Stimulated activated CD4-positive, alpha-beta T cell treated with anti-CD3 and anti-CD28 coated beads, Interleukin-4, amount 100 ng/mL, for 24 hours (primary cell): Measurements from ENCODE around the gene FBXO44.
A peak's percentile ranks its signal among the peaks of the same experiment; 100 is the strongest.

Experiments used
- DNase-seq: peaks from one replicate; pipeline ENCODE4 v3.0.0-alpha.2; 2020

FBXO44 gene

DNA sequence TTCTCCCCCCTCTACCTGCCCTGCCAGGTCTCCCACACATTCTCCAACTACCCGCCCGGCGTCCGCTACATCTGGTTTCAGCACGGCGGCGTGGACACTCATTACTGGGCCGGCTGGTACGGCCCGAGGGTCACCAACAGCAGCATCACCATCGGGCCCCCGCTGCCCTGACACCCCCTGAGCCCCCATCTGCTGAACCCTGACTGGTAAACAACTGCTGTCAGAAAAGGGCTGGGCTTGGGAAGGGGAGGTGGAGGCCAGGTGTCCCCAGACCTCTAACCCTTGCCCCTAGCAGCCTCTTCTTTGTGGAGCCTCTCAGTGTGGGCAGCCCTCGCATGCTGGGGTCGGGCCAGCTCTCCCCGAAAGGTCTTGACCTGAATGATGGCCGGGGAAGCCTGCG, 6.4 kb downstream of the FBXO44 start:
- no peak for DNase-seq

DNA sequence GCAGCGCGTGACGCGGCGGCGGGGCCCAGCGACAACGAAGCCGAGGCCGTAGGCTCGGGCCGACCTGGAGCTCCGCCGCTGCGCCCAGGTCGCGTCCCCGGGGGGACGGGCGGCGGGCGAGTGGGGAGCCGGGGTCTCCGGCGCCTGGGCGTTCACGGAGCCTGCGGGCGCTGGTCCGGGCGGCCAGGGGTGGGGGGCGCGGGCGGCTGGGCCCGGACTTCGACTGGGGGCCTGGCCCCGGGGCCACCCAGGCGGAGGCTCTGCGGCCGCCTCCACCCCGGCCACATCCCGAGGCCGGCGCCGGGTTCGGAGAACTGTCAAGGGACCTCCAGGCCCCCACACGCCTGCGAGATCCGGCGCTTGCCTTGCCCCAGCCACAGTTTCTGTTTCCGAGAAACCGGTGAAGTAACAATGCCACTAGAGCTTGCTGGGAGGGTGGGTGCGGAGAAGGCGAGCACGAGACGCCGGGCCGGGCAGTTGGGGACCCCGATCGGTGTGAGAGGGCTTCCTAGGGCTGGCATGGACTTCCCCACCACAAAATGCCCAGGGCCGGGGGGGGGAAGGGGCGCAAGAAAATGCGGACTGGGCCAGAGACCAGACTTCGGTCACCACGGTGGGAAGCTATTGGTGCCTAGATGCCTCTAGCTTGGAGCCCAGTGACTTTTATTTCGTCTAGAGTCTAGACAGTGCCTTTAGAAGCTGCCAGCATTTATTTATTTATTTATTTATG, 9.8 kb downstream of the FBXO44 start:
- peak; percentile 57 for DNase-seq

- DNase-seq = no peak
Observed at GRCh38 chr1:11668516-11668915, 13.8 kb downstream of the FBXO44 start.

DNA sequence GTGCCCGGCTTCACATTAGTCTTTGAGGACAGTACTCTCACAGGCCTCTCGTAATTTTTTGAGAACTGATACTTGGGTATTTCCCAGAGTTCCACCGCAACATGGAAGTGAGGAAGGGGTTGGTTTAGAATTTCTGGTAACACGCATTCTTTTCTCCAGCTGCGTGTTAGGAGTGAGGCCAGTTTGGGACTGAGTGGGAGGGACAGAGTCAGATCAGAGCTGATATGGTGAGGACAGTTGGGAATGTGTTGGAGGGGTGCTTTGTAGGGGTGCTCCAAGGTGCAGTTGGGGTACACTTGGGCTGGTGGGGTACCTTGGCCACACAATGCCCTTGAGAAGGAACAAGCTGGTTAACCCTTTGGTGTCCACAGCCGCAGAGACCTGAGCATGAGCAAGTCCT, 16.1 kb downstream of the FBXO44 start:
- DNase-seq = no peak

GRCh38 chr1:11671205-11671543, 16.5 kb downstream of the FBXO44 start:
- DNase-seq = no peak

- DNase-seq = no peak
Observed at GRCh38 chr1:11671544-11672286, 17.0 kb downstream of the FBXO44 start.

GRCh38 chr1:11673089-11673769, 18.6 kb downstream of the FBXO44 start:
- no peak for DNase-seq

DNA sequence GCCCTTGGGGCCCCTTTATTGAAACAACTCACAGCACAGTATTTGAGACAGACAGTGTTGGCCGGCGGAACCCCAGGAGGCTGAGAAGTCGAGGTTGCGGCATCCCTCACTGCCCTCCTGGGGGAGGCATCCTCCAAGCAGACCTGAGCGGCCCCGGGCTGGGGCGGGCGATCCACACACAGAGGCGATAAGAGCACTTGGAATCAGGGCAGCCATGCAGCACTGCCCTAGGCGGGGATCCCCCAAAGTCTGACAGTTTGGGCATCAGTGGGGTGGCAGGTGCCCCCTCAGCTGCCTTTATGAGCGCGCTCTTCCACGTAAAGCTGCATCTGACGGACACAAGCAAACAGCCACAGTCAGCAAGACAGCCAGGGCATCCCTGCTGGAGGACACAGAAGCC, 19.8 kb downstream of the FBXO44 start:
- DNase-seq = no peak

DNA sequence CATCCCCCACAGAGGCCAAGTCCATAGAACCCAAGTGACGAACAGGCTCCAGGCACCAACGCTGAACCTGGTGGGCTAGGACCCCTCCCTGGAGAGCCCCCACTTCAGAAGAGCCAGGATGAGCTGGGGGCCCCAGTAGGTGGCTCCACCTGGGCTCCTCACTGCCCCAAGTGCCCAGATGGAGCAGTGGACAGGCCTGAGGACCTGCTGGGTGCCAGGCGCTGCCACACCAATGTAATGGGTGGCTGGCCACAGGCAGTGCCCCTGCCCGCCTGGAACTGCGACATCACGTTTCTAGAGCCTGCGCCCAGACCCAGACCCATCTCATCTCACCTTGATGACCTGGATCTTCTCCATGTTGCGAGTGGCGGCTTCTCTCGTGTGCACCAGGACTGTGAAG, 20.6 kb downstream of the FBXO44 start:
- no peak for DNase-seq

- DNase-seq = no peak
Observed at GRCh38 chr1:11676386-11677103, 21.9 kb downstream of the FBXO44 start.

DNA sequence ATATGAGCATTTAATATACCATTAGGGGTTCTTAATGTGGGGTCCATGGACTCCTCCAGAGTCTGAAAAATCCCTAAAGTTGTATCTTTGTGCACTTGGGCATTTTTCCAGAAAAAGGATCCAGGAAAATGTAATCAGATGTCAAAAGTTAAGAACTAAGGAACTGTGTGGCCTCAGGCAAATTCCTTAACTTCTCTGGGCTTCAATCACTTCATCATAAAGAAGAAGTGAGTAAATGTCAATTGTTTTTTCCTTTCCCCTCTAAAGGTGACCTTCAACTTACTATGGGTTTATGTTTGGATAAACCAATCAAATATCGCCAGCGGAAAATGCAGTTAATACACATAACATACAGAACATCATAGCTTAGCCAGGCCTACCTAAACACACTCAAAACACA, 23.8 kb downstream of the FBXO44 start:
- no peak for DNase-seq

- no peak for DNase-seq
Observed at GRCh38 chr1:11680270-11681070, 25.8 kb downstream of the FBXO44 start.

GRCh38 chr1:11681071-11681771, 26.5 kb downstream of the FBXO44 start, which contains the start of gene MAD2L2:
Gene MAD2L2 (minus strand): TSS chr1:11681148. CDS start chr1:11680601, 547 bp downstream.
- peak; percentile 89 for DNase-seq

DNA sequence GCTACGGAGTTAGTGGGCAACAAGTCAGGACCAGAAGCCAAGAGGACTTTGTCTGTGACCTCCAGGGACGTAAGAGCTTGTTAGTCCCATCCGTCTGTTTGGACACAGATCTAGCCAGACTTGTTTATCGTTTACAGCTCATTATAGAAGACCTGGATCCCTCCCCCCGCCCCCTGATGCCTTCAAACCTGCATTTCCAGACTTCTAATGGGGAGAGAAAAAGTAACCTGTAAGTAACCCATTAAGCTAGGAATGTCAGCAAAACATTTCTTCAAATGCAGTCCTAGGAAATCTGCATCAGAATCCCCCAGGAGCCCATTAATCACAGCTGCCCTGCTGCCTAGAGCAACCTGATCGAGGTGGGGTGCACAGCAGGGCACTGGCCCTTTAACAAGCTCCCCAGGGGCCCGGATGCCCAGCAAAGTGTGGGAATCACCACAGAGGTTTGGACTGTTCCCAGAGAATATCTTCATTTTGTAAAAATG, 27.7 kb downstream of the FBXO44 start:
- no peak for DNase-seq

- no peak for DNase-seq
Observed at GRCh38 chr1:11682799-11683198, 28.1 kb downstream of the FBXO44 start.

- no peak for DNase-seq
Observed at GRCh38 chr1:11684070-11684469, 29.4 kb downstream of the FBXO44 start.

DNA sequence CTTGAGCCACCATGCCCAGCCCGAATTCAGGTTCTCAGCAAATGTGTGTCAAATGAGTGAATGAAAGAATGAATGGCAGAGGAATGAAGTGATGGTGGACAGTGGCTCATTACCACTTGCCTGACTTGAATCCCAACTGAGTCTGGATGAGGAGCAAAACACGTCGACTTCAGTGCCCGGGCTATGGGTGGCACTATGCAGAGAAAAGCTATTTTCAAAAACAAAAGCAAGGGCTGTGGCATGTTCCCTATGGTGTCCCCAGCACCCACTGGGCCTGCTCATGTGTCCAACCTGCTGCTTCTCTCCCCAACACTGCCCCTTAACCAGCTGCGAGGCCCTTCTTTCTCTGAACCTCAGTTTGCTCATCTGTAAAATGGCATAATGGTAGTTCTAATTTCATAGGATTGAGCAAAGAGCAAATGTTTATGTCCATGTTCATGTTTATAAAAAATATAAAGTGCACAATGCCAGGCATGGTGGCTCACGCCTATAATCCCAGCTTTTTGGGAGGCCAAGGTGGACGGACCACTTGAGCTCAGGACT, 30.6 kb downstream of the FBXO44 start:
- no peak for DNase-seq

- DNase-seq = no peak
Observed at GRCh38 chr1:11688506-11688905, 33.8 kb downstream of the FBXO44 start.

DNA sequence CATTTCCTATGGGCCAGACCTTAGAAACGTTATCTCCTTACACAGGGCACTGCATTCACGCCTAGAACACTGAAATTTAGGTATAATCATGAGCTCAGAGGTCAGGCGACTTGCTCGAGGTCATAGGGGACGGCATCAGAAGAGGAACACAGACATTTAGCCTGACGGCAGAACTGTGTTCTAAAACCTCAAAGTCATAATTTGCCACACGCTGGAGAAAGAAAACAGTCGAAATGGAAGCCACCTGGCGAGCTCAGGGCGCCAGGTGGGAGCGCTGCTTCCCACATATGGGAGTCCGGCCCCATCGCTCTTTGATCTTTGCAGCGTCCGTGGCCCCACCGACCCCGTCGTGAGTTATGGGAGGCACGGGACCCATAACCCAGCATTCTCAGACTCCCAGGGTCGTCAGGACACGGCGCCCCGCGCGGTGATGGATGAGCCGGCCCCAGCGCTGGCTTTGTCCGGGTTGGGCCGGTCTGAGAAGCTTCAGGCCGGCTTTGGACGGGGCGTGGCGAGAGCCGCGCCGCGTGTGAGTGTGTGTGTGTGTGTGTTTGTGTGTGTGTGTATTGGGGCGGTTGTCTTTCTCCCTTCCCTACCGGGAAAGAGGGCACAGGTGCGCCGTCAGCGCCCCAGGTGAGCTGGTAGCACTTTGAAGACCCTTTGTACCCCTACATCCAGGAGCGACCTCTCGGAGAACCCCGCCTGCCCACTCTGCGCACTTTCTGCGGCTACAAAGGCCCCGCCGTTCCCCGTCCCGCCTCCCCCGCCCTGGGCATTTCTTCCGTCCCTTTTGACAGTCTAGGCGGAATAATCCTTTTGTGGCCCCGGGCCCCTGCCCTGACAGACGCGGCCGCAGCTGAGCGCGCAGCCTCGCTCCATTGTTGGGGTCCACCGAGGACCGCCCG, 36.0 kb downstream of the FBXO44 start:
- DNase-seq = no peak

DNA sequence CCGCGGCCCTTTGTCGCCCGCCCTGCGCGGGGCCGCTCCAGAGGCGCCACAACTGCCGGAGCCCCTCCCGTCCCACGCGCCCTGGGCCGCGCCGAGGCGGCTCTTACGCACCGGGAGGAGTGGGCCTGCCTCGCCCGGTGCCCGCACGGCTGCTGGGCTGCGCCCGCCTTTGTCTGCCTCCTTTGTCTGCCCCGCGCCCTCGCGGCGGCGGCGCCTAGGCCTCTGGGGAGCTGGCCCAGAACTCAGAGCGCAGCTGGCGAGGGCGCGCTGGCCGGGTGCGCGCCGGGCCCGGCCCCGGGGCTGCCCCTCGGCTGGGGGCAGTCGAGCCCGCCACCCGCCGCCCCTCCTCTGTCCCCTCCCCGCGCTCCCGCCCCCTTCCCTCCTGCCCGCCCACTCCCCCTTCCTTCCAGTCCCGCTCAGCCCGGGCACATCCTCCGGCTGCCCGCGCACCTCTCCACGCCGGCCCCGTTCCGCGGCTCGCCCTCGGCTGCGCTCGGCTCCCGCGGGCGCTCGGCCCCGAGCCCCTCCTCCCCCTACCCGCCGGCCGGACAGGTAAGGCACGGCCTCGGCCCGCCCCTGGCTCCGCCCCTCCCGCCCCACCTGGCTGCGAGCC, 36.7 kb downstream of the FBXO44 start, which contains the start of gene DRAXIN:
TSS of gene DRAXIN (plus strand) at position 409 of the 613 bp plus-strand sequence. CDS start 14,549 bp downstream, outside the sequence.
- no peak for DNase-seq
